ENCODE data around the gene ADAMTS17. TPM values are rescaled to one million over a fixed set of nuclear protein-coding genes. Genes with fewer than 3 reads are reported as not detected.

Gene ADAMTS17
- total RNA-seq, 1 experiment from 2014 or later, result 4.2 TPM

DNA sequence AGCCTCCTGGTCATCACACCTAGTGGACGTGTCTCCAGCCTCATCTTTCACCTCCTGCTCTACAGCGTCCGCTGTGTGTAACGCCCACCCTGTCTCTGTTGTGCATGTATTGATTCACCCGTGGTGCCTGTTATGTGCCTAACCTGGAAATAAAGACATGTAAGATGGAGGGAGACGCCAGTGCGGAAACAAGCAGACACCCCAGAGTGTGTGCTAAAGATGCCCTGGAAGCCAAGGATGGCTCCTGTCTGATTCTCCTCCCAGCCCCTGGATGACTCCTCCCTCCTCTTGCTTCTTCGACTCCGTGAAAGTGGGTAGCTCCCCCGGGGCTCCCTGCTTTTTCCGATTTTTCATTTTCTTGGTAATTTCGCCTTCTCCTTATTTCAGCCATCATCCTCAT is 241.8 kb downstream of the ADAMTS17 start:
- H3K4me2 ChIP-seq (ENCODE audit: low read length), result no peak overlapping the region
- intact Hi-C loops (cut with micrococcal nuclease), result no loop called here
- no peaks in the 10 kb centered on the region for H3K79me2 ChIP-seq (ENCODE audit: insufficient read depth, low read length)
- no peak overlapping the region for H3K9ac ChIP-seq (ENCODE audit: low read length)
- no peaks in the 10 kb centered on the region for H3K27me3 ChIP-seq (ENCODE audit: insufficient read depth, low read length)
- no TSS peak for BruUV-seq (replicated peaks)
- H3K36me3 ChIP-seq (ENCODE audit: control insufficient read depth in 1 of 2, insufficient read depth in 2 of 2, low read length in 2 of 2), result no peaks in the 10 kb centered on the region
- no peaks in the 10 kb centered on the region for H3K9me2 ChIP-seq (ENCODE audit: insufficient read depth)
- TF ChIP-seq SRF (IDR thresholded peaks at IDR 0.05; ENCODE audit: low read depth) (no peak), EGR1 (IDR thresholded peaks at IDR 0.05; ENCODE audit: low read depth) (no peak), CBX3 (IDR thresholded peaks at IDR 0.05; ENCODE audit: low read depth) (no peak), FOSL1 (IDR thresholded peaks at IDR 0.05; ENCODE audit: low read depth) (no peak), YY1 (IDR thresholded peaks at IDR 0.05; ENCODE audit: extremely low read depth, insufficient replicate concordance, low read depth, low read length) (no peak), POLR2AphosphoS5 (IDR thresholded peaks at IDR 0.05; ENCODE audit: low read depth, low read length) (no peak), CTCF (IDR thresholded peaks at IDR 0.05 in 2 of 3, conservative IDR thresholded peaks at IDR 0.05 in 1 of 3; ENCODE audit: borderline replicate concordance in 1 of 3, insufficient read depth in 1 of 3, low read depth in 2 of 3, low read length in 2 of 3) (no peak), EZH2phosphoT487 (IDR thresholded peaks at IDR 0.05; ENCODE audit: borderline replicate concordance) (no peak), POLR2A (IDR thresholded peaks at IDR 0.05; ENCODE audit: borderline replicate concordance, extremely low read depth, insufficient read depth, insufficient read length) (no peak)
- TF ChIP-seq, protein P1, sequence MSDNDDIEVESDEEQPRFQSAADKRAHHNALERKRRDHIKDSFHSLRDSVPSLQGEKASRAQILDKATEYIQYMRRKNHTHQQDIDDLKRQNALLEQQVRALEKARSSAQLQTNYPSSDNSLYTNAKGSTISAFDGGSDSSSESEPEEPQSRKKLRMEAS (IDR thresholded peaks at IDR 0.05), result no peak
- H3K4me3 ChIP-seq (replicated peaks in 1 of 2; ENCODE audit: low read depth in 1 of 2, low read length in 2 of 2), result no peak overlapping the region
- DNase-seq (ENCODE audit: low read depth, low spot score), result no peak
- no peak for ATAC-seq
- H2AFZ ChIP-seq (ENCODE audit: low read depth, low read length, poor library complexity, severe bottlenecking), result no peak overlapping the region
- POLR2A ChIA-PET, result no interaction called here
- no peak overlapping the region for H3K27ac ChIP-seq (ENCODE audit: low read depth, low read length)
- H3K4me1 ChIP-seq (ENCODE audit: control insufficient read depth in 1 of 2, insufficient read depth in 2 of 2, low read length in 2 of 2), result no peaks in the 10 kb centered on the region
- no peaks in the 10 kb centered on the region for H4K20me1 ChIP-seq (ENCODE audit: insufficient read depth)
- RAD21 ChIA-PET (ENCODE audit: low non-redundant PET in 1 of 2, low total read pairs in 2 of 2, uncharacterized antibody in 2 of 2, unreplicated experiment in 2 of 2), result no interaction called here
- H3K9me3 ChIP-seq (ENCODE audit: control insufficient read depth in 1 of 2, insufficient read depth in 1 of 2, low read depth in 1 of 2, low read length in 2 of 2), result no peaks in the 10 kb centered on the region
- CTCF ChIA-PET, result no interaction called here

Measured in HCT116 (cell line).